C1 segment of cervical spinal cord (tissue), 14 donors: ENCODE data around the gene GNA14.
A peak's percentile ranks its signal among the peaks of the same experiment; 100 is the strongest.
"Not testable (repeated sequence)": the region's sequence is repeated elsewhere in the genome, so short reads cannot be mapped to it uniquely, and the experiment has no call there.

Experiments
- DNase-seq, 14 donors: peaks; one replicate each; lab custom pipeline; 2025; lab: John Stamatoyannopoulos, UW

GNA14 gene

DNA sequence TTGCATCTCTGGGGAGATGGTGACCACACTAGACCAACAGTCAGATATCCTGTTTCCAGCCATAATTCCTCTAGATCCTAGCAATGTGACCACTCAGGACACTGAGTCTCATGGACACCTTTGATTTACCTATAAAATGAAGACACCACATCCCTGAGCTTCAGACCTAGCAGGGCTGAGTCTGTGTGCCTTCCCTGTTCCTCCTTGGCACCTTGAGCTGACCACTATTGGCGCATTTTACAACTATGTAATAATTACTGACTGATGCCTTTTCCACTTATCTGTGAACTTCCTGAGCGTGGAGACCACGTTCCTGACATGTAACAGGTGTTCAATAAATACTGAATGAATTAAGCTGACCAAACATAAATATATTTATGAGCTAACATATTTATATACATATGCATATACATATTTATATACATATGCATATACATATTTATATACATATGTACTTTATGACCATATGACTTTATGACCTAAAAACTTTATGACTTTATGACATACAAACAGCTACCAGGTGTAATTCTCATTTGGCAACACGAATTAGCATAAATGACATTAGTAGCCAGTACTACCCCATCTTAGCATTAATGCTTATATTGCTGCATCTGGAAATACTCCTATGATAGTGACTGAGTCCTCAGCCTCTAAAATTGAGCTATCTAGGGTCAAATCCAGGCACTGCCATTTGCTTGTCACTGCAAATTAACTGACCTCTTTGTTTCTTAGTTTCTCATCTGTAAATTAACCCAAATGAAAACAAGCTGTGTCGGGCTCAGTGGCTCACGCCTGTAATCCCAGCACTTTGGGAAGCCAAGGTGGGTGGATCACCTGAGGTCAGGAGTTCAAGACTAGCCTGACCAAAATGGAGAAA, 150.6 kb downstream of the GNA14 start:
- no peak for DNase-seq

DNA sequence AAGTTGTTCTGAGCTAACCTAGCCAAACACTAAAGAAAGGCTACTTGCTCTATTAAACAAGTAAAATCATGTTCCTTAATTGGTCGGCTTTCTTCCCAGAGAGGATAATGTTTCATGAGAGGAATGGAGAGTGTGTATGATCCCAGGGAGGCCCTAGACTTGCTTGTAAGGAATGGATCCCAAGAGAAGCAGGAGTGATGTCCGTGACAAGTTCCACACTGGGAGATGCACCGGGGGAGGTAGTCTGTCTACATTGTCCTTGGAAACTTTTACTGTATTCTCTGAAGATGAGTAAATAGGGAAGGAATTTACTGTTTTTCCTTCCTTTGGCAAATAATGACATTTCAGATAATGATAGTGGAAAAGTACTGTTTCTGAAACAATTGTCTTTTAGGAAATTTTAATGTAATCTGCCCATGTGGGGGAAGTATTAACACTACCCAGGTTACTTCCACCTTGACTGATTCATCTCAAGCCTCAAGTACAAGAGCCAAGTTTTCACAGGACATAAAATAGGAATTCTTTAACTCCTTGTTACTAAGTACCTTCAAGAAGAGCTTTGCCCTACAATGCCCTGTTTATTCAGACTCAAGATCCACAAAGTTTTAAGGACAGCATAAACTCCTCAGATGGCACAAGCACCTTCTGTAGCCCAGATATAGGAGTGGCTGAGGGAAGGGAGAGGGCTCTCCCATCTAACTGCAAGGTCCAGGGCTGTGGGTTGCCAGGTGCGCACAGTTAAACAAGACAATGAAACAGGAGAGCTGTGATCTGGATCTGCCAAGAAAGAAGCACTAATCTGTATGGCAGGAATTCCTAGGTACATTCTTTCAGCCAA, 152.1 kb downstream of the GNA14 start:
- peak in 1 of 14 donors; percentile 5 for DNase-seq

DNA sequence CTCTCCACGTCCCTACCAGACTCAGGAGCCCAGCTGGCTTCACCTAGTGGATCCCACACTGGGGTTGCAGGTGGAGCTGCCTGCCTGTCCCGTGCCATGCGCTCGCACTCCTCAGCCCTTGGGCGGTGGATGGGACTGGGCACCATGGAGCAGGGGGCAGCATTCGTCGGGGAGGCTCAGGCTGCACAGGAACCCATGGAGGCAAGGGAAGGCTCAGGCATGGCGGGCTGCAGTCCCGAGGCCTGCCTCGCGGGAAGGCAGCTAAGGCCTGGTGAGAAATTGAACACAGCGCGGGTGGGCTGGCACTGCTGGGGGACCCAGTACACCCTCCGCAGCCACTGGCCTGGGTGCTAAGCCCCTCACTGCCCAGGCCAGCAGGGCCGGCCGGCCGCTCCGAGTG, 157.8 kb downstream of the GNA14 start:
- DNase-seq: not testable (repeated sequence)

- DNase-seq: not testable (repeated sequence)
These were observed 158.5 kb downstream of the GNA14 start for GRCh38 chr9:77489405-77490163.

- DNase-seq: no peak
These were observed 159.5 kb downstream of the GNA14 start for GRCh38 chr9:77488439-77489126.

DNA sequence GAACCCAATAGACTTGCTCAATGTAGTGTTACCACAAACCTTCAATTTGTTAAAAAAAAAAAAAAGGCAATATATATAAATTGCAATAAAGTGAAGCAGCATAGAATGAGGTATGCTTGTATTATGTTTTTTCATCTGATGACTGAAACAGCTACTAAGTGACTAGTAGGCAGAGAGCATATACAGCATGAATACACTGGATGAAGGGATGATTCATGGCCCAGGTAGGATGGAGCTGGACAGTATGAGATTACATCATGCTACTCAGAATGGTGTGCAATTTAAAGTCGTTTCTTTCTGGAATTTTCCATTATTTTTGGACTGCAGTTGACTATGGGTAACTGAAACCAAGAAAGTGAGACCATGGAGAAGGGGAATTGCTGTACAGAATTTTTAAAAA, 161.2 kb downstream of the GNA14 start:
- no peak for DNase-seq

GRCh38 chr9:77486463-77486862, 161.7 kb downstream of the GNA14 start:
- no peak for DNase-seq

DNA sequence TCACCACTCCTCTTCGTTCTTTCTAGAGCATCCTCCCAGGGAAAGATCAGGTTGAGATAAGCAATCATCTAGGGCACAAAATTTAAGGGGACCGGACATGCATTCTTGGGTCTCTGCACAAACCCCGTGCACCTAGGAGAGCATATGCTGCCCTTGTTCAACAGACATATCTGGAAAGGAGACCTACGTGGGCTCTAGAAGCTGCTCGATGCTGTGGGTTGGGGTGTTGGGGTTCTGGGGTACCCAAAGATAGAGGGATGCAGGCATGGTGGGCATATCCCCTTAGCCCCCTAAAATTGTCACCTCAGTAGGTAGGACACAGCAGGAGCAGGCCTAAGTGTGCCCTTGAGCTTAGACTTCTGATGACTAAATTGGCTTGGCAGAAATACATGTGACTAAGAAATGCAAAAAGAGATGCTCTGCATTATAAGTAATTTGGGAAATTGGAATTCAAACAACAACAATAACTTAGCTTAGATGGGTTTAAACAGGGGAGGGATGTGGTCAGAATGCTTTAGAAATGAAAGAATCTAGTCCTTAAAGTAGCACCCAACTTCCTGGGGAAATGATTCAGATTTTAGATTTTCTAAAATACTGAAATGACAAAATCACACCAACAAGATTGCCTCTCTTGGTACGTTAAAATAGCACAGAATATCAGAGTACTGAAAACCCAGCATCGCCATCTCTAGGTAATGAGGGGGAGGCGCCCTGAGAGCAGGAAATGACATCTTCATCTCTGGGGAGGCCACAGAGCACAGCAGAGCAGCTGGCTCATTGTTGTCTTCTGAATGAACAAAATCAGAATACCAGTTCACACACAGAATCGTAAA, 172.3 kb downstream of the GNA14 start:
- DNase-seq: no peak

GRCh38 chr9:77474936-77475335, 173.2 kb downstream of the GNA14 start:
- DNase-seq: no peak

- no peak for DNase-seq
These were observed 175.5 kb downstream of the GNA14 start for GRCh38 chr9:77472646-77473045.

- no peak for DNase-seq
These were observed 176.6 kb downstream of the GNA14 start for GRCh38 chr9:77471572-77471971.

GRCh38 chr9:77469515-77470231, 178.4 kb downstream of the GNA14 start:
- no peak for DNase-seq

DNA sequence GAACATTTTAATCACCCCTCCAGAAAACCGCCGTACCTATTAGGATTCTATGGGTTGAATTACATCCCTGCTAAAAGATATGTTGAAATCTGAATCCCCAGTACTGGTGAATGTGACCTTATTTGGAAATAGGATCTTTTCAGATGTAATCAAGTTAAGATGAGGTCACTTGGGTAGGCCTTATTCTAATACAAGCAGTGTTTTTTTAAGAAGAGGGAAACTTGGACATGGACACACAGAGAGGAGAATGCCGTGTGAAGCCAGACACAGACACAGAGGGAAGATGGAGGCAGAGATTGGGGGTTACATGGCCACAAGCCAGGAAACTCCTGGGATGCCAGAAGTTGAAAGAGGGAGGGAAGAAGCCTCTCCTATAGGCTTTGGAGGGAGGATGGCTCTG, 183.5 kb downstream of the GNA14 start:
- DNase-seq: no peak

DNA sequence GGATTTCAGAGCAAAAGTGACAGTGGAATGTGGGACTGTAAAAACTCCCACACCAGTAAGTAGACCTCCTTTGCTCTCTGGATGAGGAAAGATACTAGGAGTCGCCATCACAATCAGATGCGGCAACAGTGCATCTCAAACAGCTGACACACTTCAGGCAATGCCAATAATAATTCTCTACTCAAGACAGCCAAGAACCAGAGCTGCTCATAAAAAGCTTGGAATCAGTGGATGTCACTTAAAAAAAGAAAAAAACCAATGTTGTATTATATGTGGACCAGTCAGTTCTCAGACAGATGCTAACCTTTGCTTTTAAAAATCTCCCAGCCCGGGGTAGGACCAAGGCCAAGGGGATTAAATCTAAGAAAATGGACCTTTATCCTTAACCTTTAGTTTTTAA, 185.0 kb downstream of the GNA14 start:
- DNase-seq: no peak

GRCh38 chr9:77462066-77462465, 186.1 kb downstream of the GNA14 start:
- no peak for DNase-seq

DNA sequence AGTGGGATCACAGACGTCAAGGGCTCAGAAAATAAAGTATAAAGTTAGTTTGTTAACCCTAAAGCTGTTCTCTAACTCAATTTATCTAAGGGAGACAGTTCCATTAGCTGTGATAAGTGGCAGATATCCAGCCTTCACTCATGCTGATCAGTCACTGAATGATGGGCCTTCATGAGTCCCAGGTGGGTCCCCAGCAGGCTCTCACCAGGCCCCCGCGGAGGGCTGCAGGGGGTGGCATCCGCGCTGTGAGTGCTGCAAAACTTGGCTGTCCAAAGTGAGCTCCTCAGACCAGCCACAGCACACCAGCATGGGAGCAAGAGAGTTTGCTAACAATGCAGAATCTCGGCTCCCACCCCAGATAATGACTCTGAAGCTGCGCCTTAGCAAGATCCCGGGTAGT, 187.2 kb downstream of the GNA14 start:
- DNase-seq: no peak

DNA sequence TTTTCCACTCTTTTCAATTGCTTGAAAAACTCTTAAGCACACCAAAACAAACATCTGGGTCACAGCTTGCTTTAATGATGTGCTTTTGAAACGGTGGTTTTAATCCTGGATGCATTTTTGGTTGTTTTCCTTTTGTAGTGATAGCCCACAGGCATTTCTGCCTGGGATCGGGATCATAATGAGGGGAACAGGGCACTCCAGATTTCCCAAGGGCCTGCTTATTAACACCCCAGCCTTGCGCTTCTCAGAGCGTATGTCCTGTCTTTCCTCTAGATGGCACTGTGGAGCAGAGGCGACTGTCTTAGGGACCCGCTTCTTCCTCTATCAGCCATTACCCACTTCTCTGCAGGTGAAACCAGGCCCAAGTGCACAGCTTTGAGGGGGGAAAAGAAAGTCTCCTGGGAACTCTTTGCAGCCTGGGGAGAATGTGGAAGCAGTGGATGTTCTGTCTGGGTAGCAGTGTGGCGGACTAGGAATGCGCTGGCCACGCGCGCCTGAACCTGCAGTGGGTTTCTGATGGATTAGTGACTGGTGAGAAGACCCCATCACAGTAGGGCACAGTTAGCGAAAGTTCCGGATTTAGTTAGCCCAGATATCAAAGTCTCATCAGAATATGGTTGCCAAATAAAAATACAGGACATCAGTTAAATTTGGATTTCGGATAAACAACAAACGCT, 190.1 kb downstream of the GNA14 start:
- peak in 11 of 14 donors; percentile 15 to 56 (median 39) for DNase-seq

- DNase-seq: peak in 12 of 14 donors; percentile 6 to 75 (median 32)
These were observed 191.2 kb downstream of the GNA14 start for GRCh38 chr9:77456829-77457437.
